ENCODE measurements around the gene SLC39A10. TPM values are rescaled to one million over a fixed set of nuclear protein-coding genes. Genes with fewer than 3 reads are reported as not detected.

Gene SLC39A10
- total RNA-seq, 1 experiment from 2014 or later, result 167 TPM

DNA sequence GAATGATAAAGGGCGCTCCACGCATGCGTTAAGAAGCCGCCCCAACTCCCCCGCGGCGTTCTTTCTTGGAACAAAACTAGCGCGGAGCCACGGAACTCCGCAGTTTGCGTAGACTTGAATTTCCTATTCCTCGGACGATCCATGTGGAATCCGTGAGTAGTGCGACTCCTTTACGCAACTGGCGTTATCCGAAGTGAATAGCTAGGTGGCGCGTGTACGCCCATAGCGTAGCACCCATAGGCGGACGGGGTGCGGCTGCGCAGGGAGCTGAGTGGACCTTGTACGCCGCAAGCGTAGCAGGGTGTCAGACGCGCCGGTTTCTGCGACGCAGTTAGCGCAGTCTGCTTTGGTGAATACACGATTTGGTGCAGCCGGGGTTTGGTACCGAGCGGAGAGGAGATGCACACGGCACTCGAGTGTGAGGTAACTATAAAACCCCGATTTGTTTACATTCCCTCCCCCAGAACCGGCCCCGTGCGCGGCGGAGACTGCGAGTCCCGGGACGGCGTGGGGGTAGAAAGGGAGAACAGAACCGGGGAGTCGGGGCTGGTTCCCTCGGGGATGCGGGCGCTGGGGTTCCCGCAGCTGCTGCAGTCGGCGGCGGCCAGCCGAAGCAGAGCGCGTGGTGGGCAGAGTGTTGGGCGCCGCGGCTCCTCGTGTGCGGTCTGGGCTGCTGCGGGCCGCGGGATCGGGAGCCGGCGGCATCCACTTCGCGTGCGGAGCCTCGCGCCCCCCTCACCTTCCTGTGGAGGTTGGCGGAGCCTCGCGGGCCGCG, at the start of gene SLC39A10 (continued):
- TF ChIP-seq, protein P1, sequence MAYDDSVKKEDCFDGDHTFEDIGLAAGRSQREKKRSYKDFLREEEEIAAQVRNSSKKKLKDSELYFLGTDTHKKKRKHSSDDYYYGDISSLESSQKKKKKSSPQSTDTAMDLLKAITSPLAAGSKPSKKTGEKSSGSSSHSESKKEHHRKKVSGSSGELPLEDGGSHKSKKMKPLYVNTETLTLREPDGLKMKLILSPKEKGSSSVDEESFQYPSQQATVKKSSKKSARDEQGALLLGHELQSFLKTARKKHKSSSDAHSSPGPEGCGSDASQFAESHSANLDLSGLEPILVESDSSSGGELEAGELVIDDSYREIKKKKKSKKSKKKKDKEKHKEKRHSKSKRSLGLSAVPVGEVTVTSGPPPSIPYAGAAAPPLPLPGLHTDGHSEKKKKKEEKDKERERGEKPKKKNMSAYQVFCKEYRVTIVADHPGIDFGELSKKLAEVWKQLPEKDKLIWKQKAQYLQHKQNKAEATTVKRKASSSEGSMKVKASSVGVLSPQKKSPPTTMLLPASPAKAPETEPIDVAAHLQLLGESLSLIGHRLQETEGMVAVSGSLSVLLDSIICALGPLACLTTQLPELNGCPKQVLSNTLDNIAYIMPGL (CRISPR knock-in tag; IDR thresholded peaks at IDR 0.05), result peak; percentile 90
- peak; percentile 66; the same call in 1 of the 2 replicates for TF ChIP-seq TP53 (CRISPR knock-in tag; IDR thresholded peaks at IDR 0.05)
- TF ChIP-seq, protein P2, sequence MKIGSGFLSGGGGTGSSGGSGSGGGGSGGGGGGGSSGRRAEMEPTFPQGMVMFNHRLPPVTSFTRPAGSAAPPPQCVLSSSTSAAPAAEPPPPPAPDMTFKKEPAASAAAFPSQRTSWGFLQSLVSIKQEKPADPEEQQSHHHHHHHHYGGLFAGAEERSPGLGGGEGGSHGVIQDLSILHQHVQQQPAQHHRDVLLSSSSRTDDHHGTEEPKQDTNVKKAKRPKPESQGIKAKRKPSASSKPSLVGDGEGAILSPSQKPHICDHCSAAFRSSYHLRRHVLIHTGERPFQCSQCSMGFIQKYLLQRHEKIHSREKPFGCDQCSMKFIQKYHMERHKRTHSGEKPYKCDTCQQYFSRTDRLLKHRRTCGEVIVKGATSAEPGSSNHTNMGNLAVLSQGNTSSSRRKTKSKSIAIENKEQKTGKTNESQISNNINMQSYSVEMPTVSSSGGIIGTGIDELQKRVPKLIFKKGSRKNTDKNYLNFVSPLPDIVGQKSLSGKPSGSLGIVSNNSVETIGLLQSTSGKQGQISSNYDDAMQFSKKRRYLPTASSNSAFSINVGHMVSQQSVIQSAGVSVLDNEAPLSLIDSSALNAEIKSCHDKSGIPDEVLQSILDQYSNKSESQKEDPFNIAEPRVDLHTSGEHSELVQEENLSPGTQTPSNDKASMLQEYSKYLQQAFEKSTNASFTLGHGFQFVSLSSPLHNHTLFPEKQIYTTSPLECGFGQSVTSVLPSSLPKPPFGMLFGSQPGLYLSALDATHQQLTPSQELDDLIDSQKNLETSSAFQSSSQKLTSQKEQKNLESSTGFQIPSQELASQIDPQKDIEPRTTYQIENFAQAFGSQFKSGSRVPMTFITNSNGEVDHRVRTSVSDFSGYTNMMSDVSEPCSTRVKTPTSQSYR (CRISPR knock-in tag; IDR thresholded peaks at IDR 0.05), result no peak
- TF ChIP-seq, protein P3, sequence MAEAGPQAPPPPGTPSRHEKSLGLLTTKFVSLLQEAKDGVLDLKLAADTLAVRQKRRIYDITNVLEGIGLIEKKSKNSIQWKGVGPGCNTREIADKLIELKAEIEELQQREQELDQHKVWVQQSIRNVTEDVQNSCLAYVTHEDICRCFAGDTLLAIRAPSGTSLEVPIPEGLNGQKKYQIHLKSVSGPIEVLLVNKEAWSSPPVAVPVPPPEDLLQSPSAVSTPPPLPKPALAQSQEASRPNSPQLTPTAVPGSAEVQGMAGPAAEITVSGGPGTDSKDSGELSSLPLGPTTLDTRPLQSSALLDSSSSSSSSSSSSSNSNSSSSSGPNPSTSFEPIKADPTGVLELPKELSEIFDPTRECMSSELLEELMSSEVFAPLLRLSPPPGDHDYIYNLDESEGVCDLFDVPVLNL (CRISPR knock-in tag; IDR thresholded peaks at IDR 0.05; ENCODE audit: borderline replicate concordance, low read depth), result no peak

DNA sequence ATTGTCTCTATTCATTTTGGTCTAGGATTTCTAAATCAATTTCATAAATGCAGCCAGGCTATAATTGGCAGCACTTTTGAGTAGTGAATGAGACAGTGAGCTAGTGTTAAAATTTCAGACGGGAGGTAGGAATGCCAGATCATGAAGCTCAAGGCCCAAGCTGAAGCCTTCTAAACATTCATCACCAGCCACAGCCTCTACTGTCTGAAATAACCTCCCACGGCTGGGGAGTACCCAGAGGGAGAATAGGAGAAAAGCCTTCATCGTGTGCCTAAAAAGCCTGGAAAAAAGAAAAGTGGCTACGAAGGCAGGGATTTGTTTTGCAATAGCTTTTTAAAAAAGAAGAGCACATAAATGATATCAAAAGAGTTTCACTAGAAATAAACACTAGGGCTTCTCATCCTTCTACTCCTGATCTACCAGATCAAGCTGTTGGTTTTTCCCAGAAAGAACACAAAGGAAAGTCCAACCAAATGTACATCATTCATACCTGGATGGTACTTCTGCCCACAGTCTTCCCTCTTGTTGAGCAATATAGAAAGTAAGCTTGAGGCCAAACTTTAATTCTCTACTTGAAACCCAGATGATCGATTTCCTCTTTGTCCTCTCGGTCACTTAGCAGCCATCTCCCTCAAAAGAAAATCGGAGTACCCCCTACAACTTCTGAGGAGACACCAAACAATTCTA, 48.1 kb upstream of the SLC39A10 start:
- CTCF ChIA-PET, result no interaction called here
- H3K9me3 Mint-ChIP-seq, result no peaks in the 10 kb centered on the region
- no peaks in the 10 kb centered on the region for H3K27me3 Mint-ChIP-seq (ENCODE audit: low read depth)
- no peak for DNase-seq (ENCODE audit: low spot score)
- no peak for ATAC-seq
- TF ChIP-seq, protein P4, sequence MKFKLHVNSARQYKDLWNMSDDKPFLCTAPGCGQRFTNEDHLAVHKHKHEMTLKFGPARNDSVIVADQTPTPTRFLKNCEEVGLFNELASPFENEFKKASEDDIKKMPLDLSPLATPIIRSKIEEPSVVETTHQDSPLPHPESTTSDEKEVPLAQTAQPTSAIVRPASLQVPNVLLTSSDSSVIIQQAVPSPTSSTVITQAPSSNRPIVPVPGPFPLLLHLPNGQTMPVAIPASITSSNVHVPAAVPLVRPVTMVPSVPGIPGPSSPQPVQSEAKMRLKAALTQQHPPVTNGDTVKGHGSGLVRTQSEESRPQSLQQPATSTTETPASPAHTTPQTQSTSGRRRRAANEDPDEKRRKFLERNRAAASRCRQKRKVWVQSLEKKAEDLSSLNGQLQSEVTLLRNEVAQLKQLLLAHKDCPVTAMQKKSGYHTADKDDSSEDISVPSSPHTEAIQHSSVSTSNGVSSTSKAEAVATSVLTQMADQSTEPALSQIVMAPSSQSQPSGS (CRISPR knock-in tag; IDR thresholded peaks at IDR 0.05; ENCODE audit: borderline replicate concordance, low read depth), result no peak
- TF ChIP-seq ZBTB21 (CRISPR knock-in tag; IDR thresholded peaks at IDR 0.05; ENCODE audit: borderline replicate concordance), result no peak
- no peak for TF ChIP-seq ZNF121 (CRISPR knock-in tag; IDR thresholded peaks at IDR 0.05)
- H3K4me3 Mint-ChIP-seq, result no peak overlapping the region
- H3K4me1 Mint-ChIP-seq, result peaks cover 90% of the 10 kb centered on the region
- H3K27ac Mint-ChIP-seq, result peak overlapping the region; percentile 92
- peaks cover 7% of the 10 kb centered on the region for H3K36me3 Mint-ChIP-seq
- POLR2A ChIA-PET, result no interaction called here

DNA sequence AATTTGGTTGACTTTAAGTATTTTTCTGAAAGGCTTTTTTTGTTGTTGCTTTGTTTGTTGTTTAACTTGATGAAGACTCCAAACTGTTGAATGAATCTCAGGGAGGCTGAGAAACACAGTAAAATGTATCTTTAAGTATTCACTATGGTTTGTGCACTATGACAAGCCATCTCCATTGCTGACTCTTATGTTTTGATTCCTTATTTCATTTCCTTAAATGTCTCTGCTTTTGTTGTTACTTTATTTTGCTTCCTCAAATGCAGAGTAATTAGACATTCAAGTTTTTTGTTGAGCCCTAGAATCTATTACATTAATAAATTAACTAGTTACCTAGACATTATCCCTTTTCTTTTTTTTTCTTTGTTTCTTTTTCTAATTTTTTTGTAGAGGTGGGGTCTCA, 46.3 kb upstream of the SLC39A10 start:
- ATAC-seq, result no peak
- Mint-ChIP-seq H3K9me3 (no peaks in the 10 kb centered on the region), H3K36me3 (peaks cover 7% of the 10 kb centered on the region), H3K4me1 (peaks cover 93% of the 10 kb centered on the region), H3K27ac (peak overlapping the region; percentile 99), H3K27me3 (ENCODE audit: low read depth) (no peaks in the 10 kb centered on the region), H3K4me3 (no peak overlapping the region)
- ChIA-PET POLR2A (interaction anchor here (0.6 kb wide), 2 partner anchors 62 to 1324 kb away, joined by 3 read pairs; no protein-coding TSS in a partner anchor), CTCF (interaction anchor here (0.6 kb wide), 1 partner anchor 49 kb away, joined by 3 read pairs; no protein-coding TSS in a partner anchor)
- DNase-seq (ENCODE audit: low spot score), result no peak
- TF ChIP-seq, protein P5, sequence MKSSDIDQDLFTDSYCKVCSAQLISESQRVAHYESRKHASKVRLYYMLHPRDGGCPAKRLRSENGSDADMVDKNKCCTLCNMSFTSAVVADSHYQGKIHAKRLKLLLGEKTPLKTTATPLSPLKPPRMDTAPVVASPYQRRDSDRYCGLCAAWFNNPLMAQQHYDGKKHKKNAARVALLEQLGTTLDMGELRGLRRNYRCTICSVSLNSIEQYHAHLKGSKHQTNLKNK (CRISPR knock-in tag; IDR thresholded peaks at IDR 0.05), result no peak
- TF ChIP-seq, protein P6, sequence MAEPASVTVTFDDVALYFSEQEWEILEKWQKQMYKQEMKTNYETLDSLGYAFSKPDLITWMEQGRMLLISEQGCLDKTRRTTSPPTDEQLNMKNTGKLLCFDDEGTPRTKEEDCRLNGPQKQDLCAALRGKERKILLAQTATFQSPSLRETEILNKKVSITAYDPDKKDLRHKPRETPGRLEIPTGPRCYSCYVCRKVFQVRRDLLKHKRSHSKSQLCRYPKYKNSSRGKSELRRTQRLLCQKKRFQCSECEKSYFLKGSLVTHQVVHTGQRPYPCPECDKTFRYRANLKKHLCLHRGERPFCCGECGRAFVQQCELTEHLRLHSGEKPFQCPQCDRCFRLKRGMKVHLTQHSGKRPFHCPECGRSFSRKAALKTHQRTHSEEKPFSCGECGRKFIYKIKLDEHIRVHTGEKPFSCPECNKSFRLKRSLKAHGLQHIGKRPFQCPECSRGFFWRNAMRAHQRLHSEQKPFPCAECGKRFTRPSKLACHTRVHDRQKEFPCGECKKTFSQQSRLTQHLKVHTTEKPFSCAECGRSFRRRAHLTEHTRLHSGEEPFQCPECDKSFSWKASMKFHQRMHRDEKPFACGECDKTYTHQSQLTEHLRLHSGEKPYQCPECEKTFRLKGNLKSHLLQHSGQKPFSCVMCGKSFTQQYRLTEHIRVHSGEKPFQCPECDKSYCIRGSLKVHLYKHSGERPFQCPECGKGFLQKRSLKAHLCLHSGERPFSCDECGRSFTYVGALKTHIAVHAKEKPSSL (CRISPR knock-in tag; conservative IDR thresholded peaks at IDR 0.05), result no peak
- TF ChIP-seq, protein P7, sequence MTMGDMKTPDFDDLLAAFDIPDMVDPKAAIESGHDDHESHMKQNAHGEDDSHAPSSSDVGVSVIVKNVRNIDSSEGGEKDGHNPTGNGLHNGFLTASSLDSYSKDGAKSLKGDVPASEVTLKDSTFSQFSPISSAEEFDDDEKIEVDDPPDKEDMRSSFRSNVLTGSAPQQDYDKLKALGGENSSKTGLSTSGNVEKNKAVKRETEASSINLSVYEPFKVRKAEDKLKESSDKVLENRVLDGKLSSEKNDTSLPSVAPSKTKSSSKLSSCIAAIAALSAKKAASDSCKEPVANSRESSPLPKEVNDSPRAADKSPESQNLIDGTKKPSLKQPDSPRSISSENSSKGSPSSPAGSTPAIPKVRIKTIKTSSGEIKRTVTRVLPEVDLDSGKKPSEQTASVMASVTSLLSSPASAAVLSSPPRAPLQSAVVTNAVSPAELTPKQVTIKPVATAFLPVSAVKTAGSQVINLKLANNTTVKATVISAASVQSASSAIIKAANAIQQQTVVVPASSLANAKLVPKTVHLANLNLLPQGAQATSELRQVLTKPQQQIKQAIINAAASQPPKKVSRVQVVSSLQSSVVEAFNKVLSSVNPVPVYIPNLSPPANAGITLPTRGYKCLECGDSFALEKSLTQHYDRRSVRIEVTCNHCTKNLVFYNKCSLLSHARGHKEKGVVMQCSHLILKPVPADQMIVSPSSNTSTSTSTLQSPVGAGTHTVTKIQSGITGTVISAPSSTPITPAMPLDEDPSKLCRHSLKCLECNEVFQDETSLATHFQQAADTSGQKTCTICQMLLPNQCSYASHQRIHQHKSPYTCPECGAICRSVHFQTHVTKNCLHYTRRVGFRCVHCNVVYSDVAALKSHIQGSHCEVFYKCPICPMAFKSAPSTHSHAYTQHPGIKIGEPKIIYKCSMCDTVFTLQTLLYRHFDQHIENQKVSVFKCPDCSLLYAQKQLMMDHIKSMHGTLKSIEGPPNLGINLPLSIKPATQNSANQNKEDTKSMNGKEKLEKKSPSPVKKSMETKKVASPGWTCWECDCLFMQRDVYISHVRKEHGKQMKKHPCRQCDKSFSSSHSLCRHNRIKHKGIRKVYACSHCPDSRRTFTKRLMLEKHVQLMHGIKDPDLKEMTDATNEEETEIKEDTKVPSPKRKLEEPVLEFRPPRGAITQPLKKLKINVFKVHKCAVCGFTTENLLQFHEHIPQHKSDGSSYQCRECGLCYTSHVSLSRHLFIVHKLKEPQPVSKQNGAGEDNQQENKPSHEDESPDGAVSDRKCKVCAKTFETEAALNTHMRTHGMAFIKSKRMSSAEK (CRISPR knock-in tag; IDR thresholded peaks at IDR 0.05; ENCODE audit: borderline replicate concordance), result no peak
- no peak for TF ChIP-seq ZNF138 (CRISPR knock-in tag; conservative IDR thresholded peaks at IDR 0.05)
- TF ChIP-seq, protein P8, sequence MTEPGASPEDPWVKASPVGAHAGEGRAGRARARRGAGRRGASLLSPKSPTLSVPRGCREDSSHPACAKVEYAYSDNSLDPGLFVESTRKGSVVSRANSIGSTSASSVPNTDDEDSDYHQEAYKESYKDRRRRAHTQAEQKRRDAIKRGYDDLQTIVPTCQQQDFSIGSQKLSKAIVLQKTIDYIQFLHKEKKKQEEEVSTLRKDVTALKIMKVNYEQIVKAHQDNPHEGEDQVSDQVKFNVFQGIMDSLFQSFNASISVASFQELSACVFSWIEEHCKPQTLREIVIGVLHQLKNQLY (CRISPR knock-in tag; IDR thresholded peaks at IDR 0.05), result no peak
- TF ChIP-seq ZNF423 (CRISPR knock-in tag; IDR thresholded peaks at IDR 0.05), result no peak
- no peak for TF ChIP-seq ATF1 (CRISPR knock-in tag; IDR thresholded peaks at IDR 0.05)
